Hepatocyte (in vitro differentiated cells): ENCODE data around the gene FAM161A.

Experiments
- CTCF ChIP-seq: fragments of 200-600 bp; sonication (generic); IDR thresholded peaks from 2 replicates; pipeline ENCODE4 v1.5.1; 2016; ENCODE audit warnings: antibody characterized with exemption, mild to moderate bottlenecking; ENCODE audit not compliant: poor library complexity
- EZH2 ChIP-seq: fragments of 200-600 bp; sonication (generic); IDR thresholded peaks from 2 replicates; pipeline ENCODE4 v1.6.1; 2016; ENCODE audit warnings: antibody characterized with exemption, mild to moderate bottlenecking, borderline replicate concordance

- TF ChIP-seq CTCF = no peak
- no peak for TF ChIP-seq EZH2
Measured at GRCh38 chr2:61877571-61878245, 23.8 kb upstream of the FAM161A start.
